GM18519 (cell line): ENCODE measurements around the gene OPRM1.
A peak's percentile ranks its signal among the peaks of the same experiment; 100 is the strongest.
"Not testable (repeated sequence)": the region's sequence is repeated elsewhere in the genome, so short reads cannot be mapped to it uniquely, and the experiment has no call there.

ENCODE experiments used
- ATAC-seq: cut with Tn5 transposase; IDR thresholded peaks from one replicate; pipeline ENCODE4 v1.9.1; 2021; ENCODE audit warnings: mild to moderate bottlenecking, moderate library complexity; ENCODE audit not compliant: unreplicated experiment, low FRiP score

OPRM1 gene

GRCh38 chr6:154201688-154202087 lies 162.6 kb downstream of the OPRM1 start:
- ATAC-seq = not testable (repeated sequence)

- no peak for ATAC-seq
These were observed 163.3 kb downstream of the OPRM1 start for GRCh38 chr6:154202339-154202738.

- no peak for ATAC-seq
These were observed 163.9 kb downstream of the OPRM1 start for GRCh38 chr6:154202958-154203357.

GRCh38 chr6:154206141-154206540 lies 167.1 kb downstream of the OPRM1 start:
- ATAC-seq = no peak

- no peak for ATAC-seq
These were observed 168.0 kb downstream of the OPRM1 start for GRCh38 chr6:154206996-154207395.

- ATAC-seq = no peak
These were observed 170.5 kb downstream of the OPRM1 start for GRCh38 chr6:154209555-154209954.

- no peak for ATAC-seq
These were observed 171.6 kb downstream of the OPRM1 start for GRCh38 chr6:154210678-154211077.

GRCh38 chr6:154213782-154214181 lies 174.7 kb downstream of the OPRM1 start:
- ATAC-seq = no peak

- ATAC-seq = no peak
These were observed 179.3 kb downstream of the OPRM1 start for GRCh38 chr6:154218301-154218700.

- no peak for ATAC-seq
These were observed 179.7 kb downstream of the OPRM1 start for GRCh38 chr6:154218787-154219186.

- ATAC-seq = no peak
These were observed 180.2 kb downstream of the OPRM1 start for GRCh38 chr6:154219250-154219649.

GRCh38 chr6:154222716-154223115 lies 183.7 kb downstream of the OPRM1 start:
- ATAC-seq = no peak

GRCh38 chr6:154223296-154223695 lies 184.3 kb downstream of the OPRM1 start:
- ATAC-seq = no peak

GRCh38 chr6:154226461-154226860 lies 187.4 kb downstream of the OPRM1 start:
- no peak for ATAC-seq

GRCh38 chr6:154227862-154228520 lies 189.0 kb downstream of the OPRM1 start:
- no peak for ATAC-seq

GRCh38 chr6:154228521-154228905 lies 189.5 kb downstream of the OPRM1 start:
- no peak for ATAC-seq

GRCh38 chr6:154229786-154230185 lies 190.7 kb downstream of the OPRM1 start:
- peak; percentile 86 for ATAC-seq

- ATAC-seq = no peak
These were observed 191.4 kb downstream of the OPRM1 start for GRCh38 chr6:154230393-154230792.

GRCh38 chr6:154230910-154231595 lies 192.0 kb downstream of the OPRM1 start:
- ATAC-seq = no peak

GRCh38 chr6:154232013-154232910 lies 193.2 kb downstream of the OPRM1 start:
- no peak for ATAC-seq

GRCh38 chr6:154233383-154233782 lies 194.3 kb downstream of the OPRM1 start:
- ATAC-seq = no peak
